LHCN-M2 (cell line): ENCODE measurements around the gene SMIM12. TPM values are rescaled to one million over a fixed set of nuclear protein-coding genes. Genes with fewer than 3 reads are reported as not detected.
"Not testable (repeated sequence)": the region's sequence is repeated elsewhere in the genome, so short reads cannot be mapped to it uniquely, and the experiment has no call there.

ENCODE experiments used
- DNase-seq: peaks from one replicate; pipeline ENCODE4 v3.0.0-alpha.2; 2012; ENCODE audit warnings: low read depth
- total RNA-seq: library from RNA; depleted of rRNA; stranded (reverse); fragments of >200 nt; gene quantifications from 2 replicates; pipeline ENCODE4 v1.2.3, GENCODE V29; 2014

The SMIM12 gene
- total RNA-seq, 1 experiment from 2014 or later: 37.5 TPM

GRCh38 chr1:34844252-34844634 lies 15.3 kb downstream of the SMIM12 start:
- DNase-seq: no peak

DNA sequence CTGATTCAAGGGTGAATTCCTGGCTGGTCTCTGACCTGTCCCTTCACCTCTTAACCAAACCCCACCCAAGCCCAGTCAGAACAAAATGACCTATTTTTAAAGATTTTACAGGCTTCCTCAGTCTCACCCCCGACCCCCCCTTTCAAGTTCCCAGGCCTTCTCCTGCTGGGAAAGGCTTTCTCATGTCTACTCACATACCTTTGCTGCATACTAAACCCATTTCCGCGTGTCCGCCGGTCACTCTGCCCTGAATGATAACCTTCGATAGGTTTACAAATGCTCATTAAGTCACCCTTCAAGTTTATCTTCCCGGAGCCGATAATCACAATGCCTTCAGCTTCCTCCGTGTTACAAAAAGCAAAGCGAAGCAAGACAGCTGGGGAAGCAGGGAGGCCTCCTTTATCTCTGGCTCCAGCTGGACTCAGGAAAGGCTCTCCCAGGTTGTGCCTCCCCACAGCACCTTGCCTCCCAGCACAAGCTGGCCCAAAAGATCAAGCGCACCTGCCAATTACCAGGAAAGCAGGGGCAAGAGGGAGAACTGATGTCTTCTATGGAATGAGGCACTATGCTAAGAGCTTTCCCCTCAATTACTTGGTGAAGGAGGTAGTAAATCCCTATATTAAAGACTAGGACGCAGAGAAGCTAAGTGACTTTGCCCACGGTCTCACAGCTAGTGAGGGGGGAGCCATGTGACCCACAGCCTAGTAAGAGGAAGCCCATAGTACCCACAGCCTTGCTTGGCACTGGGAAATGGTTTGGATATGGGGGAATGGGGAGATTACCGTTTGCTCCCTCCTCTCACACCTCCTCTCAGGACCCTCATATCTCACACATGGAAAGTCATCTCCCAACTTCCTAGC lies 15.9 kb downstream of the SMIM12 start:
- no peak for DNase-seq

DNA sequence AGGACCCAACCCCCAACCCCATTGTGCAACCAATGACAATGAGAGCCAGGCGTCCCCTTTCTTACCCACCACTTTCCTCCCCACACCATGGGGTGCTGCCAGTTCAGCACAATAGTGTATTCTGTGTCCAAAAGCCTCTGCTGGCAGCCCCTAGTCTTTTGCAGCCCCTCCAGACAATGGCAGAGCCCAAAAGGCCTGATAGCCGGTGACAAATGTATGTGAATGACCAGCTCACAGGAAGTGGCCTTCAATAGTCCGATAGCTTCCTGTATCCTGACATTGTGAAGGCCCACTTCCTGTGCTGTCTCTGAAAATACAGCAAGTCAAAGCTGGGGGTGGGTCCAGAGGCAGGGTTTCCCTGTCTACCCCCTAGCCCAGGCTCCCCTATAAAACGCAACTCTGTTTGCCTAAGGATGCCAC lies 16.6 kb downstream of the SMIM12 start:
- no peak for DNase-seq

GRCh38 chr1:34842073-34842472 lies 17.5 kb downstream of the SMIM12 start:
- DNase-seq: no peak

DNA sequence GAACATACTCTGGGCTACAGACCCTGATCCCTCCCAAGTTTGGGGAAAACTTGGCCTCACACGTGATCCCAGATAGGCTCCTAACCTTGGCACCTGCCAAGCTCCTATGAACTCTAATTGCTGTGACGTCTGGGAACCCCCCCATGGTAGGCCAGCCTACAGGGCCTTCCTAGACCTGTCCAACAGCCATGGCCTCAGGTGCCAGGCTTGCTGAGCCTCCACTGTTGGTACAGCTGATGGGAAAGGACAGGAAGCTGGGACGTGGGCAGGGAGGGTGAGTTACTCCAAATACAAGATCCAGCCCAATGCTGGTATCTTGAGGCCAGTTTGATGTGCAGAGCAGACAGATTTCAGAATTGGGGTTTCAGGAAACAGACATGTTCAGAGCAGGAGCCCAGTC lies 19.1 kb downstream of the SMIM12 start:
- no peak for DNase-seq

- DNase-seq: no peak
These were observed 19.8 kb downstream of the SMIM12 start for GRCh38 chr1:34839526-34840305.

GRCh38 chr1:34833711-34834110 lies 25.8 kb downstream of the SMIM12 start:
- DNase-seq: no peak

DNA sequence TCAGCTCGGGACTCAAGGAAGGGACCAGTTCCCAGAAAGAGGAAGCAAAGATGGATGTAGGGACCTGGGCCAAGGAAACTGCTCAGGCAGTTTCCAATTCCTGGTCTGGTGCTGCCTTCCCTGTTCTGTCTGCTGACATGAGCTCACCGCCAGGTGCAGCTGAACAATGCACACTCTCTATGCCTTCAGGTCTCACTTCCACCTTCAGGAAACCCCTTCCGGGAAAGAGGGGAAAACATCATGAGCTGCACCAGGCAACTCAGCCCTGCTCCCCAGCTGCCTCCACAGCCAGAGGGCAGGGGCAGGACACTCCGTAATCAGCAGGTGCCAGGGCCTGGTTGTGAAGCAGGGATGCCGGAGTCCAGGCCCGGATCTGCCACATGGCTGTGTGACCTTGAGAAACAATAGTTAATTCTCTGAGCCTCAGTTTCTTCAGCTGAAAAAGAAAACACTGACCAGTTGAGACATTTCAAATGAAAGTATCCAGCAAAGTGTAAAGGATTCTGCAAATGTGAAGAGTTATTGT lies 27.8 kb downstream of the SMIM12 start:
- DNase-seq: no peak

GRCh38 chr1:34829250-34829649 lies 30.3 kb downstream of the SMIM12 start:
- no peak for DNase-seq

DNA sequence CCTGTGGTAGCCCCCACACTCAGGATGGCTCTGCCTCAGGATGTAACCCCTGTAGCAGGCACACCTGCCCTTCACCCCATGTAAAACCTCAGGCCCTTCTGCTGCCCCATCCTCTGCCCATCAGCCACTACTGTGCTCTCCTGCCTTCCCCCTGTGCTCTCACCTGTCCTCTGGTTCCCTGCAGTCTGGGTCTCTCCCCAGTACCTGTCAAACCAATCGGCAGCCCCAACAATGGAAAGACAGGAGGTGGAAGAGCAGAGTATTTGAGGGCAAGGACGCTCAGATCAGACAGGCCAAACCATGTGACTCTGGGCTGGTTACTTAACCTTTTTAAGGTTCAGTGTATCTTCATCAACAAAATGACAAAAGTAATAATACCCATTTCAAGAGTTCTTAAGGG lies 30.9 kb downstream of the SMIM12 start:
- no peak for DNase-seq

GRCh38 chr1:34827341-34827941 lies 32.1 kb downstream of the SMIM12 start:
- DNase-seq: no peak

DNA sequence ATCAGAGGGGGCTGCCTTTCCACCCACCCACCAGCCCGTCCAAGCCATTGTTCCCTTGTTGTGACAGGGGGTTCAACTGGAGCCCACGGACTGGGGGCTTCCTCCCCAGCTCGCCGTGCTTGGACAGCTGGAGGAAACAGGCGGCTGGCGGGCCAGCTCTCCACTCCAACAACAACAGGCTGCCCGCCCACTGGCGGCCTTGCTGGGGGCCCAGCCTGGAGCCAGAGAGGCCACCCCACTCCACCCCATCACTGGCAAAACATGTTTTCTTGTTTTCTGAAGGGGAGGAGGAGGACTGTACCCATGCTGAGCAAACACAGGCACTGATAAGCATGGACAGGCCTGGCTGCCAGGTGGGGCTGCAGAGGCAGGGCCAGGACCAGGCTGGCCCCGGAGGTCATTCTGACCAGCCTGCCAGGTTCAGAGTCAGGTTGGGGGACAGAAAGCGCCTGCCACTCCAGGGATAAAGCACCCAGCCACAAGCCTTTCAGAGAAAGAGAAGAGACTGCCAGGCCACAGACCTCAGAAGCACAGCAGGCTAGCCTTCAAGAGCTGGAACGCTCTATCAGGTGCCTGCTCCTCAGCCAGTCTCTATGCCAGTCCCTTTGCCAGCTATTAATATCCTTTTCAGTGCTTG lies 34.0 kb downstream of the SMIM12 start:
- DNase-seq: no peak

- DNase-seq: no peak
These were observed 34.6 kb downstream of the SMIM12 start for GRCh38 chr1:34824817-34825454.

DNA sequence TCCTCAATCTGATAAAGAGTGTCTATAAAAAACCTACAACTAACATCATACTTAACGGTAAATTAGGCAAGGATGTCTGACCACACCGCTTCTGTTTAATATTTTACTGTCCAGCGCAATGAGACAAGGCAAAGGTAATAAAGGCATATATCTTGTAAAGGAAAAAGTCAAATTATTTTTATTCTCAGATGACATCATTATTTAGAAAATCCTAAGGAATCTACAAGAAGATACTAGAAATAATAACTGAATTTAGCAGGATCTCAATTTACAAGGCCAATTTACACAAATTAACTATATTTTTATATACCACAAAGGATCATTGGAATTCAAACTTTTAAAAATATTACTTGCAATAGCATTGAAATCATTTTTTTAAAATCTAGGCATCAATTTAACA lies 37.3 kb downstream of the SMIM12 start:
- no peak for DNase-seq

GRCh38 chr1:34818862-34819261 lies 40.7 kb downstream of the SMIM12 start:
- DNase-seq: not testable (repeated sequence)

GRCh38 chr1:34816778-34817177 lies 42.8 kb downstream of the SMIM12 start:
- DNase-seq: no peak

DNA sequence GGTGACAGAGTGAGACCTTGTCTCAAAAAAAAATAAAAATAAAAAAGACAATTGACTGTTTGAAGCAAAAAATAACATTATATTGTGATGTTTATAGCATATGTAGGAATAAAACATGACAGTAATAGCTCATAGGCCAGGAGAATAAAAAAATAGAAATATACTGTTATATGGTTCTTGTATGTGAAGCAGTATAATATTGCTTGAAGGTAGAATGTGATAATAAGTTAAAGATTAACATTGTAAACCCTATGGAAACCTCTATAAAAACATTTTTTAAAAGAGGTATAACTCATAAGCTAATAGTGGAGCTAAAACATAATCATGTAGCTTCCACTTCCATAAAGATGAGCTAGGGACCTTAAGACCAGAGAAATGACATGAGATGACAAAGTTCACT lies 43.2 kb downstream of the SMIM12 start:
- DNase-seq: no peak

DNA sequence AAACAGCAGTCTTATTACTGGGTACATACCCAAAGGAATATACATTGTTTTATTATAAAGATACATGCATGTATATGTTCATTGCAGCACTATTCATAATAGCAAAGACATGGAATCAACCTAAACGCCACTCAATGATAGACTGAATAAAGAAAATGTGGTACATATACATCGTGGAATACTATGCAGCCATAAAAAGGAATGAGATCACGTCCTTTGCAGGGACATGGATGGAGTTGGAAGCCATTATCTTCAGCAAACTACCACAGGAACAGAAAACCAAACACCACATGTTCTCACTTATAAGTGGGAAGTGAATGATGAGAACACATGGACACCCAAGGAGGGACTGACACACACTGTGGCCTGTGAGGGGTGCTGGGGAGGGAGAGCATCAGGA lies 48.8 kb downstream of the SMIM12 start:
- DNase-seq: not testable (repeated sequence)

DNA sequence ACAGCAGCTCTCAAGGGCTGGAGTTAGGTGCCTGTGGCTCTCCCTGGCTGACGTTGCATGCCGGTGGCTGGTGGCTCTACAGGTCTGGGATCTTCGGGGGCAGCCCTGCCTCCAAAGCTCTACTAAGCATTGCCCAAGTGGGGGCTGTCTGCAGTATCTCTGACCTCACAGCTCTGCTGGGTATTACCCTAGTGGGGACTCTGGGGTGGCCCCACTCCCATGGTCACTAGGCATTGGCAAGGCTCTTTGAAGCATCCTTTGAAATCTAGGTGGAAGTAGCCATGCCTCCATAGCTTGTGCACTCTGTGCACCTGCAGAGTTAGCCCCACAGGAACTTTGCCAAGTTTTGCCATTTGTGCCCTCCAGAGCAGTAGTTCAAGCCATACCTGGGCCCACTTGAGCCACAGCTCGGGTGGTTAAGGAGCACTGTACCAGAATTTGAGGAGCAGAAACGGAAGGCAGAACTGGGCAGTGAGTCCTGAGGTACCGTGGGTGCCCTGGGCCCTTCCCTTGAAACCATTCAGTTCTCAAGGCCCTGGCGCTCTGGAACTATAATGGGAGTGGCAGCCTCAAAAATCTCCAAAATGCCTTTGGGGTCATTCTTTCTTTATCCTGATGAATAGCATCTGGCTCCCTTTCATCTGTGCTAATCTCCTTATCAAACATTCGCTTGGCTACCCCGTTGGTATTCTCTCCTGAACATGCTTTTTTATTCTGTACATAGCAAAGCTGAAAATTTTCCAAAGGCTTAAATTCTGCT lies 51.3 kb downstream of the SMIM12 start:
- no peak for DNase-seq

DNA sequence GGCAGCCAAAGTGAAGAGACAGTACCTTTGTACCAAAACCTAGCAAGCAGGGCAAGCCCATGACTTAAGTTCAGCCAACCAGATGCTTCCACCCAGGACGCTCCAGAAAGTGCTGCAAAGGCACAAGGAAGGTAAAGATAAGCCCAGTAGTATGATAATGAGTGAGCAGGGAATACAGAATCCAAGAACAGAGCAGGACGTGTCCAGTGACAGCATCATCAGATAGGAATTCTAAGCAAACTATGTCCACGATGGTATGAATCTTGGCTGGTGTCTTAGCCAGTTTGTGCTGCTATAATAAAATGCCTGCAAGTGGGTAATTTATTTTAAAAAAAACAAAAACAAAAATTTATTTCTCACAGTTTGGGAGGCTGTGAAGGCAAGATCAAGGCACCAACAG lies 53.2 kb downstream of the SMIM12 start:
- no peak for DNase-seq
